Measurements from ENCODE around the gene HCRT. TPM values are rescaled to one million over a fixed set of nuclear protein-coding genes. Genes with fewer than 3 reads are reported as not detected.
"Not testable (repeated sequence)": the region's sequence is repeated elsewhere in the genome, so short reads cannot be mapped to it uniquely, and the experiment has no call there.

Gene HCRT, protein sequence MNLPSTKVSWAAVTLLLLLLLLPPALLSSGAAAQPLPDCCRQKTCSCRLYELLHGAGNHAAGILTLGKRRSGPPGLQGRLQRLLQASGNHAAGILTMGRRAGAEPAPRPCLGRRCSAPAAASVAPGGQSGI
- total RNA-seq = not detected

DNA sequence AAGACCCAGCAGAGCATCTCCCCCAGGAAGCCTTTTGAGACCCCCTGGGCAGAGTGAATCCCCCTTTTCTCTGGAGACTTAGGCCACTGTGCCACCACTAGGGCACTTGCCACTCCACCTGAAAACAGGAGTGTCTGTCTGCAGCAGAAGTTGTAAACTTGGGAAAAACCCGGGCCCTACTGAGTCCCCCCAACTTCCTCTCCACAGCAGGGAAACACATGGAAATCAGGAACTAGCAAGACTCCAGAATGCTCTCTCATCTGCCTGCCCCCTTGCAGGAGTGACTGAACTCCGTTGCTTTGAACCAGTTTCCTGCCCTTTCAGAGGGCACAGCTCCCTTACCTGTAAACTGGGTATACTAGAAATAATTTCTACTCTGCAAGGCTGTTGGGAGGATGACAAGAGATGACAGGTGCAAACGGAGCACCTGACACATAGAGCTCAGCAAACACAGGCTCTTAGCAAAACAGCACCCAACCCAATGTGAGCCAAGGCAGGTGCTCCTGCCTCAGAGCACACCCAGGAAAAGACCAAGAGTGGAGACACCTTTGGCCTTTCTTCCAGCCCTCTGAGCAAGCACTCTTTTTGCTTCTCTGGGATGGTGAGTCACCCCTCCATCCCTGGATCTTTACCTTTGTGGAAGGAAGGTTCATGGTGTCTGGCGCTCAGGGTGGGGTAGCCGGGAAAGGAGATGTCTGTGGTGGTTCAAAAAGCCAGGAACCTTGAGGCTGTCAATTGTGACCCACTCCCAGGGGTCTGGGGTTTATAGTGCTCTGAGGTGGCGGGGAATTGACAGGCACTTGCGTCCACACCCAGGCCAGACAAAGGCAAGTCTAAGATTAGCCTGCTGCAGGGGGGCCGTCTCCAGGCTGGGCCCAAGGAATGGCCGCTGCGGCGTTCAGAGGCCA, at the start of gene HCRT:
Gene HCRT (minus strand): TSS at position 740 of the 908 bp plus-strand sequence. CDS start 87 bp downstream, at position 653.
- Mint-ChIP-seq H3K27me3 (ENCODE audit: low read depth) (peaks cover 13% of the 10 kb centered on the region), H3K4me3 (peak within 1 kb of the TSS; percentile 91 to 93), H3K36me3 (ENCODE audit: insufficient read depth in 2 of 2) (no peaks in the 10 kb centered on the region), H3K27ac (peak within 1 kb of the TSS; percentile 60), H3K4me1 (ENCODE audit: low read depth) (peaks cover 45% of the 10 kb centered on the region), H3K9me3 (no peaks in the 10 kb centered on the region)
- DNase-seq (no peak), ATAC-seq (replicated peaks in 1 of 2) (no peak)

DNA sequence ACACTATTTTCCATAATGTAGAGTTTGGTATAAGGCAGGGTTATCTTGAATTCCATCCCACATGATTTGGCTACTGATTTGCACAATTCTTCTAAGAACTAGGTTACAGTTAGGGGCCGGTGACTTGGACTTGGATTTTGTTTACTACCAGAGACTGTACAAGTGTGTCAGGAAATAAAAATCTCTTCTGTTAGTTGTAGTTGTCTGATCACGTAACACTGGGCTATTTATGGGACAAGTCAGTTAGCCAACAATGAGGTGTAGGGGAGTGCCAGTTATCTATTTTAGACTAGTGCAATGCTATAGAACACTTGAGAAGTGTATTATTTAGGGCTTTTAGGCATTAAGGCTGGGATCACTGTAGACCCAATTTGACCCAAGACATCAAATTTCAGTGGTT, 48.7 kb upstream of the HCRT start:
- Mint-ChIP-seq H3K27ac (peak overlapping the region; percentile 79), H3K9me3 (no peaks in the 10 kb centered on the region), H3K4me1 (ENCODE audit: low read depth) (peaks cover 30% of the 10 kb centered on the region), H3K36me3 (ENCODE audit: insufficient read depth in 2 of 2) (peaks cover 2% of the 10 kb centered on the region in 2 donors), H3K27me3 (ENCODE audit: low read depth) (no peaks in the 10 kb centered on the region), H3K4me3 (no peak overlapping the region)
- ATAC-seq (replicated peaks in 1 of 2) (no peak), DNase-seq (no peak)

DNA sequence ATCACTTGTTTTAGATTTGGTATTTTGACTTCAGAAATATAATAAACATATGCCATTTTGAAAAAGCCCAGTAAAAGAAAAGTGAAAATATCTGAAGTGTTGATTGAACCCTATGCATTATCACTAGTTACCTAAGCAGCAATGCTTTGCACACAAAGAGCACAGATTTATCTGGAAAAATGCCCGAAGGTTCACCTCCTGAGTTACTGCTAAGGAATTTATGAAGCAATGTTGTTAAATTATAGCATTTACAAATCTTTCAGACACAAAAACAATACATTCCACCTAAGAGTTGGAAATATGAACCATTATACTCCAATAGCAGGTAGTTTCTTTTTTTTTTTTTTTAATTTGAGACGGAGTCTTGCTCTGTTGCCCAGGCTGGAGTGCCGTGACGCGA, 47.9 kb upstream of the HCRT start:
- ATAC-seq (replicated peaks in 1 of 2) (no peak), DNase-seq (no peak)
- Mint-ChIP-seq H3K9me3 (no peaks in the 10 kb centered on the region), H3K27me3 (ENCODE audit: low read depth) (no peaks in the 10 kb centered on the region), H3K27ac (no peak overlapping the region), H3K4me3 (no peak overlapping the region), H3K4me1 (ENCODE audit: low read depth) (peaks cover 33% of the 10 kb centered on the region), H3K36me3 (ENCODE audit: insufficient read depth in 2 of 2) (peaks cover 2 to 4% of the 10 kb centered on the region in 2 donors)

DNA sequence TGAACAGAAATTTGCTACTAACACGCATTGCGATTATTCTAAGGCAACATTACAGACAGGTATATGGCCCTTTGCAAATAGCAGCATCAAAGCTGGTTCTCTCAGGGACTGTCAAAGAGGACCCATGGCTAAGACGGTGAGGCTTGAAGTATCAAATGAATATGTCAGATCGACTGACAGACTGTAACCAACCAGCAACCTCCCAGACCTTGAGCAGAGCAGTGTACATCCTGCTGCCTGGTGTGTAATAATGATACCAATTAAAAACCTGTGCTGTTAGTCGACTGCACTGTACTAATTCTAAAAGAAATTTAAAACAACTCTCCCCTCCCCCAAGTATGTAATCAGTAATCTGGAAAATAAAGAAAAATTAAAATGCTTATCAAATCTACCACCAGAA, 45.0 kb upstream of the HCRT start:
- ATAC-seq (replicated peaks in 1 of 2) (peak; percentile 60 to 96), DNase-seq (no peak)
- H3K27me3 Mint-ChIP-seq (ENCODE audit: low read depth) = no peaks in the 10 kb centered on the region
- H3K4me3 Mint-ChIP-seq = peak overlapping the region in 1 of 2 donors; percentile 39
- peaks cover 3 to 9% of the 10 kb centered on the region in 2 donors for H3K36me3 Mint-ChIP-seq (ENCODE audit: insufficient read depth in 2 of 2)
- peaks cover 29% of the 10 kb centered on the region for H3K4me1 Mint-ChIP-seq (ENCODE audit: low read depth)
- H3K27ac Mint-ChIP-seq = peak overlapping the region; percentile 80
- H3K9me3 Mint-ChIP-seq = no peaks in the 10 kb centered on the region

DNA sequence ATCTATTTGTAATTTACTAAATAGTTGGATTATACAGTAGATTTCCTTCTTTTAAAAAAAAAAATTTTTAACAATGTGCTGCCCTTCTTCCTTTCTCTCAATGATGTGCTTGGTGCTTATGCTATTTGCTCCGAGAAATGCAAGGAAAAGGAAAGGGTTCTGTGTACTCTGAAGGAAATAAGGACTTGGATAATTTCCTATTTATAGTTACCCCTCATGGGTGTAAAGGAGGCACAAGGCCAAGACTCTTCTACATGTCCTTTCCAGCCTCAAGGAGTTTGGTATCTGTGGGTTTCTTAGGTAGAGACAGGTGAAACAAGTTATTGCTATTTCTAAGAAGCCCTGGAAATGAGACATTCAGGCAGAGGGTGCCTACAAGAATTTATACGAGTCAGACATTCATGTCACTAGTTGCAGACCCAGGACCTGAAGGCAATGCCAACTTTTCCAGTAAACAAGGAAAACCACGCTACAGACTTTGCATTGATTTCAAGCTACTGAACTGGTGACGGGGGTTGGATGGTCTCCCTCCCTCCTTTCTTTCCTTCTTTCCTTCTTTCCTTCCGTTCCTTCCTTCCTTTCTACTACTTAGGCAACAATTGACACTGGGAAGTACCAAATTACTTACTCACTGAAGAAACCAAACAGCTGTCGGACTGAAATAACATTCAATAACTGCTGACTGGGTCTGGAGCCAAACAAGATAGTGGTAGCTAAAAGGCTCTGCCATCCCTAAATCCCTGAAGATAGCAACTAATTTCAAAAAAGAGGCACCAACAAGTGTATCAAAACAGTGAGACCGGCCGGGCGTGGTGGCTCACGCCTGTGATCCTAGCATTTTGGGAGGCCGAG, 42.8 kb upstream of the HCRT start:
- Mint-ChIP-seq H3K36me3 (ENCODE audit: insufficient read depth in 2 of 2) (peaks cover 3 to 17% of the 10 kb centered on the region in 2 donors), H3K27me3 (ENCODE audit: low read depth) (no peaks in the 10 kb centered on the region), H3K4me1 (ENCODE audit: low read depth) (peaks cover 16% of the 10 kb centered on the region), H3K27ac (peak overlapping the region; percentile 72), H3K9me3 (no peaks in the 10 kb centered on the region), H3K4me3 (no peak overlapping the region)
- no peak for DNase-seq
- no peak for ATAC-seq (replicated peaks in 1 of 2)

DNA sequence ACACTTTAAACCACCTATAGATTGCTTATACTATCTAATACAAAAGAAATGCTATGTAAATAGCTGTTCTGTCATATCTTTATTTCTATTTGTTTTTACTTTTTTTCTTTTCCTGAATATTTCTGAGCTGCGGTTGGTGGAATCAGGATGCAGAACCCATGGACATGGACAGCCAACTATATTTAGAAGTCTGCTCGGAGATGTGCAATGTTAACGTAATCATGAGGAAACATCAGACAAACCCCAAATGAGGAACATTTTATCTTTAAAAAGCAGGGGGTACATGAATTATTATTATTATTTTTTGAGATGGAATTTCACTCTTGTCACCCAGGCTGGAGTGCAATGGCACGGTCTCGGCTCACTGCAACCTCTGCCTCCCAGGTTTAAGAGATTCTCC, 40.4 kb upstream of the HCRT start:
- Mint-ChIP-seq H3K4me3 (no peak overlapping the region), H3K27me3 (ENCODE audit: low read depth) (no peaks in the 10 kb centered on the region), H3K4me1 (ENCODE audit: low read depth) (peaks cover 20% of the 10 kb centered on the region), H3K36me3 (ENCODE audit: insufficient read depth in 2 of 2) (peaks cover 6 to 22% of the 10 kb centered on the region in 2 donors), H3K27ac (no peak overlapping the region), H3K9me3 (no peaks in the 10 kb centered on the region)
- no peak for ATAC-seq (replicated peaks in 1 of 2)
- no peak for DNase-seq

DNA sequence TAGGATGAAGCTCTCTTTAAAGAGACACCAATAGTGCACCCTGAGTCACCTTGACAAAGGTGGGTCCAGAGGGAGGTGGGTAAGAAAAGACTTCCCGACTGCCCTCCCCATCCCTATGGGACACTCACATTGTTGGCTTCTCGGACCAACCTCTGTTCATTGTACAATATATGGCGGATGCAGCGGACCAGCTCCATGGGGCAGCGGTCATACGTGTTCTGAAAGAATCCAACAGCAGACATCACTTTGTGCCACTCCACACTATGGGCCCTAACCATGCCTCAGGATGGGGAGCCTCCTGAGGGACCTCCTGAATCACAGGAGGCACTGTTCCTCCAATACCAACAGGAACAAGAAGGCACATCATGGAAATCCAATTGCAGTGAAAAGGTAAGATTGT, 39.4 kb upstream of the HCRT start:
- Mint-ChIP-seq H3K36me3 (ENCODE audit: insufficient read depth in 2 of 2) (peaks cover 6 to 24% of the 10 kb centered on the region in 2 donors), H3K4me1 (ENCODE audit: low read depth) (peaks cover 13% of the 10 kb centered on the region), H3K9me3 (no peaks in the 10 kb centered on the region), H3K27ac (no peak overlapping the region), H3K27me3 (ENCODE audit: low read depth) (no peaks in the 10 kb centered on the region), H3K4me3 (no peak overlapping the region)
- no peak for ATAC-seq (replicated peaks in 1 of 2)
- DNase-seq = no peak

DNA sequence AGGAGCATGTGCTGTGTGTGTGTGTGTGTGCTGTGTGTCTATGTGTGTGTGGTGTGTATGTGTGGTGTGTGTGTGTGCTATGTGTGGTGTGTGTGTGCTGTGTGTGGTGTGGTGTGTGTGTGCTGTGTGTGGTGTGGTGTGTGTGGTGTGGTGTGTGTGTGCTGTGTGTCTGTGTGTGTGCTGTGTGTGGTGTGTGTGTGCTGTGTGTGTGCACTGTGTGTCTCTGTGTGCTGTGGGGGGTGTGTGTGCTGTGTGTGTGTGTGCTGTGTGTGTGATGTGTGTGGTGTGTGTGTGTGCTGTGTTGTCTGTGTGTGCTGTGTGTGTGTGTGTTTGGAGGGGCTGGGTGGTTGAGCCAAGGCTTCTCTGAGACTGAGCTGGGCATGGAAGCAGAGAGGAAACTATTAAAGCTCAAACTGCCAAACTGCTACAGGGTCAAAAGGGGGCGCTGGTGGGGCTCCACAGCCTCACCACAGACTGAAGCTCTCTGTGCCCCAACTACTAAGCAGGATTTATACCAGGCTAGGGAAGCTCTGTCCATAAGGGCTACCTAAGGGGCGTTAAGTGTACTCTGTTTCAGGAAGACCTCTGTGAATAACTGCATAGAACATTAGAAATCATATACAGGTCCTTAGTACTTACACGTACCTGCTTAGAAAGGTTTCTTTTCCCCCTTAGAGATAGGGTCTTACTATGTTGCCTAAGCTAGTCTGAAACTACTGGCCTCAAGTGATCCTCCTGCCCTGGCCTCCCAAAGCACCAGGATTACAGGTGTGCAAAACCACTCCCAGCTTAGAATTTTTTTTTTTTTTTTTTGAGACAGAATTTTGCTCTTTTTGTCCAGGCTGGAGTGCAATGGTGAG, 36.9 kb upstream of the HCRT start:
- peaks cover 9 to 28% of the 10 kb centered on the region in 2 donors for H3K36me3 Mint-ChIP-seq (ENCODE audit: insufficient read depth in 2 of 2)
- peaks cover 5% of the 10 kb centered on the region for H3K4me1 Mint-ChIP-seq (ENCODE audit: low read depth)
- DNase-seq (peak; percentile 43 to 63), ATAC-seq (replicated peaks in 1 of 2) (peak; percentile 74 to 87)
- H3K27ac Mint-ChIP-seq = peak overlapping the region; percentile 18
- H3K27me3 Mint-ChIP-seq (ENCODE audit: low read depth) = no peaks in the 10 kb centered on the region
- H3K4me3 Mint-ChIP-seq = no peak overlapping the region
- H3K9me3 Mint-ChIP-seq = no peaks in the 10 kb centered on the region

DNA sequence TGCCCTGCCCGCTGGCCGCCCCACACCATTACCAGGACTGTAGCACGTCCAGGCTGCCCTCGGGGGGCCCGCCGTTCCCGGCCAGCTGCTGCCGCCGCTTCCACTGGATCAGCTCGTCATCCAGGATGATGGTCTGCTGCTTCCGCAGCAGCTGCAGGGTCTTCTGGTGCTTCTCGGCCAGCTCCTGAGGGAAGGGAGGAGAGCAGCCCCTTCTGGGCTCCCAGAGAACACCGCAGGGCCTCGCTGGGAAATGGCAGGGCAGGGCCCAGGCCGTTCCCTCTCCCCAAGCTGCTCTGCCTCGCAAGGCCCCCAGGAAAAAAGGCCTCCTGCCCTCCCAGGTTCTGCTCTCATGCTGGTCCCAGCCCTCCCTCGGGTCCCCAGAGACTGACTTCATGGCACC, 34.0 kb upstream of the HCRT start:
- H3K9me3 Mint-ChIP-seq; H3K4me1 Mint-ChIP-seq (ENCODE audit: low read depth); H3K4me3 Mint-ChIP-seq; DNase-seq; ATAC-seq (replicated peaks in 1 of 2); H3K27ac Mint-ChIP-seq; H3K27me3 Mint-ChIP-seq (ENCODE audit: low read depth): not testable (repeated sequence)
- peaks cover 9 to 34% of the 10 kb centered on the region in 2 donors for H3K36me3 Mint-ChIP-seq (ENCODE audit: insufficient read depth in 2 of 2)

DNA sequence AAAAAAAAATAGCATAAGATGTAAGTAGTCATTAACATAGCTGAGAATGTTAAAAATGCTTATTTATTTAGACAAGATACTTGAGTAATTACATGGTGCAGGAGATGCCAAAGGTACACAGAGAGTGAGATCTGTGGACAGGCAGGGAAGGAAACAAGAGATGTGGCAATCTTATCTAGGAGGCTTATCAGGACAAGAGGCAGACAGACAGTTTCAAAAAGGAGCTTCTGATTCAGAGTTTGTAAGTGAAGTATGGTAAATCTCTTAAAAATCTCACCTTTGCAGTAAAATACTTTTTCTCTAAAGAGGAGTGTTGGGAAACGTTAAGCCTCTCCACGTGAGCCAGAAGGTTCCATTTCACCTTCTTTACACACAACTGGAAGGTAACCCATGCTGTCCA, 28.9 kb upstream of the HCRT start:
- no peaks in the 10 kb centered on the region for H3K27me3 Mint-ChIP-seq (ENCODE audit: low read depth)
- H3K27ac Mint-ChIP-seq = peak overlapping the region; percentile 29
- no peaks in the 10 kb centered on the region for H3K9me3 Mint-ChIP-seq
- H3K4me3 Mint-ChIP-seq = no peak overlapping the region
- no peaks in the 10 kb centered on the region for H3K4me1 Mint-ChIP-seq (ENCODE audit: low read depth)
- no peak for DNase-seq
- no peak for ATAC-seq (replicated peaks in 1 of 2)
- peaks cover 10 to 35% of the 10 kb centered on the region in 2 donors for H3K36me3 Mint-ChIP-seq (ENCODE audit: insufficient read depth in 2 of 2)

DNA sequence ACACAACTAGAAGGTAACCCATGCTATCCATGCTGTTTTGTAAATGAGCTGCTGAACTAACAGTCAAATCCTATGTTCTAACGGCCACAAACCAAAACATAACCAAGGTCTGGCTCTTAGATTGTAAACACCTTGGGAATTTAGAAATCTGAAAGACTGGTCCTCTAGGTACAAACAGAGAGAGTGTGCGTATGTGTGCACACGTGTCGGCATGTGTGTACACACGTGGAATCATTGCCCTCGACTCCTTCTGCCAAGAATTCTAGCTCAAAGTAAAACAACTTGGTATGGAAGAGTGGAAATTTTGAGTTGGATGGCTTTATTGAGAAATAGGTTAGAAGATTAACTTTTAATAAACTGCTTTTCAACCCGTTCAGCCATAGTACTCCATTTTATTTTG, 27.1 kb upstream of the HCRT start:
- ATAC-seq (replicated peaks in 1 of 2) (no peak), DNase-seq (no peak)
- peaks cover 11 to 36% of the 10 kb centered on the region in 2 donors for H3K36me3 Mint-ChIP-seq (ENCODE audit: insufficient read depth in 2 of 2)
- no peak overlapping the region for H3K4me3 Mint-ChIP-seq
- no peak overlapping the region for H3K27ac Mint-ChIP-seq
- H3K9me3 Mint-ChIP-seq = no peaks in the 10 kb centered on the region
- no peaks in the 10 kb centered on the region for H3K27me3 Mint-ChIP-seq (ENCODE audit: low read depth)
- no peaks in the 10 kb centered on the region for H3K4me1 Mint-ChIP-seq (ENCODE audit: low read depth)

DNA sequence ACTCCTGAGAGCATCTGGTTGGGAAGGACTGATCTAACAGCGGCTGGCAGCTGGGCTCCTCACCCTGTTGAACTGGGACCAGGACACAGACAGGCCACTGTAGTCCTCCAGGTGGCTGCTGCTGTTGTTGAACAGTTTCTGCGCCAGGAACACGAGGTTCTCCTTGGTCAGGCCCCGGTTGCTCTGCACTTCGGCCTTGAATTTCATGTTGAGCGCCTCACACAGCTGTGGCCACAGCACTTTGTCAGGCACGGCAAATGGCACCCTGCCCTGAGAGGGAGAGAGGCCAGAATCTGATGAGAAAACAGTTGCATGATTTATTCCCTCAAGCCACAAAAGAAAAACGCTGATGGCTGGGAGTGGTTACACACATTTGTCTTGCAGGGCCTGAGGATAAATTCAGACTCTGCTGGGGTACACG, 26.7 kb upstream of the HCRT start:
- H3K4me1 Mint-ChIP-seq (ENCODE audit: low read depth); ATAC-seq (replicated peaks in 1 of 2); H3K27me3 Mint-ChIP-seq (ENCODE audit: low read depth); H3K9me3 Mint-ChIP-seq; H3K27ac Mint-ChIP-seq; H3K4me3 Mint-ChIP-seq; DNase-seq: not testable (repeated sequence)
- H3K36me3 Mint-ChIP-seq (ENCODE audit: insufficient read depth in 2 of 2) = peaks cover 7 to 38% of the 10 kb centered on the region in 2 donors
